NCI-H1105 treated with DMSO at 0.1 percent for 48 hours (cell line): ENCODE results near the gene HSFX1.
"Not testable (repeated sequence)": the region's sequence is repeated elsewhere in the genome, so short reads cannot be mapped to it uniquely, and the experiment has no call there.

ENCODE experiments used
- DNase-seq: peaks from one replicate; lab custom pipeline; 2025; lab: John Stamatoyannopoulos, UW

HSFX1 gene

GRCh38 chrX:149773768-149774167, at the start of gene HSFX1:
HSFX1 (plus strand) TSS chrX:149774068; CDS start chrX:149774682, 614 bp downstream.
- DNase-seq: not testable (repeated sequence)

- DNase-seq: not testable (repeated sequence)
Measured at GRCh38 chrX:149727308-149727707, 46.6 kb upstream of the HSFX1 start.

GRCh38 chrX:149742269-149742668, 31.6 kb upstream of the HSFX1 start:
- not testable (repeated sequence) for DNase-seq

- not testable (repeated sequence) for DNase-seq
Measured at GRCh38 chrX:149746390-149747007, 27.4 kb upstream of the HSFX1 start.

- no peak for DNase-seq
Measured at GRCh38 chrX:149757206-149758067, 16.4 kb upstream of the HSFX1 start.

- DNase-seq: no peak
Measured at GRCh38 chrX:149758068-149758714, 15.7 kb upstream of the HSFX1 start.

GRCh38 chrX:149758715-149759078, 15.2 kb upstream of the HSFX1 start:
- not testable (repeated sequence) for DNase-seq

- DNase-seq: no peak
Measured at GRCh38 chrX:149759824-149760223, 14.0 kb upstream of the HSFX1 start.

GRCh38 chrX:149760965-149761364, 12.9 kb upstream of the HSFX1 start:
- DNase-seq: no peak

GRCh38 chrX:149761858-149762674, 11.8 kb upstream of the HSFX1 start:
- not testable (repeated sequence) for DNase-seq

GRCh38 chrX:149762696-149763614, 10.9 kb upstream of the HSFX1 start:
- no peak for DNase-seq

GRCh38 chrX:149770344-149770743, 3.5 kb upstream of the HSFX1 start:
- not testable (repeated sequence) for DNase-seq

GRCh38 chrX:149773026-149773425, 842 bp upstream of the HSFX1 start:
- DNase-seq: not testable (repeated sequence)

- not testable (repeated sequence) for DNase-seq
Measured at GRCh38 chrX:149777999-149778398, 4.1 kb downstream of the HSFX1 start.

- DNase-seq: not testable (repeated sequence)
Measured at GRCh38 chrX:149781727-149782126, 7.9 kb downstream of the HSFX1 start, which contains the start of gene MAGEA9. MAGEA9 (plus strand) TSS chrX:149781930; CDS start chrX:149786211, 4,281 bp downstream.

GRCh38 chrX:149795531-149795930, 21.7 kb downstream of the HSFX1 start:
- not testable (repeated sequence) for DNase-seq

GRCh38 chrX:149799095-149799714, 25.3 kb downstream of the HSFX1 start:
- no peak for DNase-seq

GRCh38 chrX:149799938-149800337, 26.1 kb downstream of the HSFX1 start:
- peak; percentile 68 for DNase-seq

GRCh38 chrX:149803458-149804062, 29.7 kb downstream of the HSFX1 start:
- DNase-seq: no peak

GRCh38 chrX:149804102-149804501, 30.2 kb downstream of the HSFX1 start:
- DNase-seq: no peak
